OCI-LY3 (cell line): ENCODE results near the gene HTT.

ENCODE experiments used
- EZH2phosphoT487 ChIP-seq: fragments of 200-600 bp; shearing (Covaris generic); IDR thresholded peaks from 2 replicates; pipeline ENCODE4 v1.6.1; 2018; ENCODE audit warnings: antibody characterized with exemption, mixed run types, low read depth
- TF ChIP-seq, protein P1 (sequence below): fragments of 200-600, 300-600 bp; sonication (generic); IDR thresholded peaks from 2 replicates; pipeline ENCODE4 v1.5.1; 2014; ENCODE audit warnings: antibody characterized with exemption, low read length, low read depth

DNA sequence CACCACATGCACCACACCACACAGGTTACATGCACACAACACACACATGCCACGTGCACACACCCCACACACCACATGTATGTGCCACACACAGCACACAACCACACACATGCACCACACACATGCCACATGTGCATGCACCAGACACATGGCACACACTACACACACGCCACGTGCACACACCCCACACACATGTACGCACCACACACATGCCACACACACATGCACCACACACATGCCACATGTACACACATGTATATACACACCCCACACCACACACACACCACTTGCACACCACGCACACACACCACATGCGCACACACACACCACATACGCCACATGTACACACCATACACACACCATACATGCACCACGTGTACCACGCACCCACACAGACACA is 154.8 kb downstream of the HTT start:
- TF ChIP-seq, protein P1, sequence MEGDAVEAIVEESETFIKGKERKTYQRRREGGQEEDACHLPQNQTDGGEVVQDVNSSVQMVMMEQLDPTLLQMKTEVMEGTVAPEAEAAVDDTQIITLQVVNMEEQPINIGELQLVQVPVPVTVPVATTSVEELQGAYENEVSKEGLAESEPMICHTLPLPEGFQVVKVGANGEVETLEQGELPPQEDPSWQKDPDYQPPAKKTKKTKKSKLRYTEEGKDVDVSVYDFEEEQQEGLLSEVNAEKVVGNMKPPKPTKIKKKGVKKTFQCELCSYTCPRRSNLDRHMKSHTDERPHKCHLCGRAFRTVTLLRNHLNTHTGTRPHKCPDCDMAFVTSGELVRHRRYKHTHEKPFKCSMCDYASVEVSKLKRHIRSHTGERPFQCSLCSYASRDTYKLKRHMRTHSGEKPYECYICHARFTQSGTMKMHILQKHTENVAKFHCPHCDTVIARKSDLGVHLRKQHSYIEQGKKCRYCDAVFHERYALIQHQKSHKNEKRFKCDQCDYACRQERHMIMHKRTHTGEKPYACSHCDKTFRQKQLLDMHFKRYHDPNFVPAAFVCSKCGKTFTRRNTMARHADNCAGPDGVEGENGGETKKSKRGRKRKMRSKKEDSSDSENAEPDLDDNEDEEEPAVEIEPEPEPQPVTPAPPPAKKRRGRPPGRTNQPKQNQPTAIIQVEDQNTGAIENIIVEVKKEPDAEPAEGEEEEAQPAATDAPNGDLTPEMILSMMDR = no peak
- no peak for TF ChIP-seq EZH2phosphoT487
